Peyer's patch (tissue), 4 donors: ENCODE measurements around the gene FAM228B. TPM values are rescaled to one million over a fixed set of nuclear protein-coding genes. Genes with fewer than 3 reads are reported as not detected.
"Not testable (repeated sequence)": the region's sequence is repeated elsewhere in the genome, so short reads cannot be mapped to it uniquely, and the experiment has no call there.

Source experiments
- DNase-seq, 3 donors: peaks; one replicate each; pipeline ENCODE4 v3.0.0-alpha.2; 2017 to 2019
- H3K27ac ChIP-seq, 4 donors: fragments of 200-600 bp; sonication (generic); one replicate each; pipeline ENCODE4 v1.5.1; 2016 to 2019
- H3K27me3 ChIP-seq, 2 donors: fragments of 200-600 bp; sonication (generic); one replicate each; pipeline ENCODE4 v1.5.1; 2019
- H3K36me3 ChIP-seq, 3 donors: fragments of 200-600 bp; sonication (generic); one replicate each; pipeline ENCODE4 v1.5.1; 2016 to 2019
- H3K4me1 ChIP-seq, 4 donors: fragments of 200-600 bp; sonication (generic); one replicate each; pipeline ENCODE4 v1.5.1; 2016 to 2019
- H3K4me3 ChIP-seq, 4 donors: fragments of 200-600 bp; sonication (generic); 1 replicate in 3 of 4; 2 replicates in 1 of 4; pipeline ENCODE4 v1.5.1; 2016 to 2019; ENCODE audit warnings: mild to moderate bottlenecking in 1 of 4
- H3K9me3 ChIP-seq, 4 donors: fragments of 200-600 bp; sonication (generic); one replicate each; pipeline ENCODE4 v1.5.1; 2016 to 2019; ENCODE audit warnings: mild to moderate bottlenecking in 1 of 4
- CTCF ChIP-seq, 6 experiments: fragments of 450-650 bp in 4 of 6; fragments of 200-600 bp in 2 of 6; sonication (generic) in 1 of 6; IDR thresholded peaks; one replicate each; pipeline ENCODE4 v1.5.1; 2017 to 2019; ENCODE audit warnings: antibody characterized with exemption in 6 of 6, mild to moderate bottlenecking in 3 of 6, moderate library complexity in 1 of 6
- POLR2A ChIP-seq, 2 donors: fragments of 450-650 bp; IDR thresholded peaks; one replicate each; pipeline ENCODE4 v1.5.1; 2017; ENCODE audit warnings: antibody characterized with exemption in 2 of 2, mild to moderate bottlenecking in 2 of 2, moderate library complexity in 2 of 2
- total RNA-seq, 4 donors: library from RNA; depleted of rRNA; stranded (reverse); fragments of >200 nt; gene quantifications; one replicate each; pipeline ENCODE4 v1.1.0, GENCODE V29; 2016

FAM228B gene
- total RNA-seq, 4 donors from 2014 or later, result 6.0 to 35.5 (median 9.1) TPM

- no peak overlapping the region for H3K4me3 ChIP-seq
- H3K36me3 ChIP-seq, result peaks cover 0 to 4% (median 0%) of the 10 kb centered on the region in 3 donors
- DNase-seq, result no peak
- H3K9me3 ChIP-seq, result no peaks in the 10 kb centered on the region
- no peaks in the 10 kb centered on the region for H3K27me3 ChIP-seq
- no peak overlapping the region for H3K27ac ChIP-seq
- no peaks in the 10 kb centered on the region for H3K4me1 ChIP-seq
- TF ChIP-seq POLR2A (IDR thresholded peaks at IDR 0.05) (no peak), CTCF (IDR thresholded peaks at IDR 0.05) (no peak)
Measured at GRCh38 chr2:24107336-24107735, 15.9 kb upstream of the FAM228B start.

GRCh38 chr2:24109431-24109830 is 13.8 kb upstream of the FAM228B start:
- H3K27ac ChIP-seq, H3K4me1 ChIP-seq, H3K27me3 ChIP-seq, H3K9me3 ChIP-seq, DNase-seq, H3K4me3 ChIP-seq, H3K36me3 ChIP-seq: not testable (repeated sequence)

GRCh38 chr2:24110660-24111303 is 12.5 kb upstream of the FAM228B start:
- no peak overlapping the region for H3K4me3 ChIP-seq
- no peaks in the 10 kb centered on the region for H3K9me3 ChIP-seq
- H3K27ac ChIP-seq, result no peak overlapping the region
- H3K36me3 ChIP-seq, result no peaks in the 10 kb centered on the region
- H3K27me3 ChIP-seq, result no peaks in the 10 kb centered on the region
- no peaks in the 10 kb centered on the region for H3K4me1 ChIP-seq
- DNase-seq, result no peak
- TF ChIP-seq CTCF (IDR thresholded peaks at IDR 0.05), result no peak
- no peak for TF ChIP-seq POLR2A (IDR thresholded peaks at IDR 0.05)

GRCh38 chr2:24111407-24111901 is 11.8 kb upstream of the FAM228B start:
- Histone ChIP-seq H3K27ac (no peak overlapping the region), H3K27me3 (no peaks in the 10 kb centered on the region), H3K4me3 (no peak overlapping the region), H3K9me3 (no peaks in the 10 kb centered on the region), H3K4me1 (no peaks in the 10 kb centered on the region), H3K36me3 (no peaks in the 10 kb centered on the region)
- no peak for TF ChIP-seq CTCF (IDR thresholded peaks at IDR 0.05)
- TF ChIP-seq POLR2A (IDR thresholded peaks at IDR 0.05), result no peak
- DNase-seq, result no peak

- no peaks in the 10 kb centered on the region for H3K4me1 ChIP-seq
- no peaks in the 10 kb centered on the region for H3K27me3 ChIP-seq
- H3K4me3 ChIP-seq, result no peak overlapping the region
- H3K36me3 ChIP-seq, result no peaks in the 10 kb centered on the region
- DNase-seq, result no peak
- H3K27ac ChIP-seq, result no peak overlapping the region
- H3K9me3 ChIP-seq, result no peaks in the 10 kb centered on the region
- no peak for TF ChIP-seq CTCF (IDR thresholded peaks at IDR 0.05)
- no peak for TF ChIP-seq POLR2A (IDR thresholded peaks at IDR 0.05)
Measured at GRCh38 chr2:24115057-24115456, 8.2 kb upstream of the FAM228B start.

GRCh38 chr2:24117902-24118301 is 5.4 kb upstream of the FAM228B start:
- H3K36me3 ChIP-seq, result no peaks in the 10 kb centered on the region
- TF ChIP-seq POLR2A (IDR thresholded peaks at IDR 0.05) (no peak), CTCF (IDR thresholded peaks at IDR 0.05) (no peak)
- H3K9me3 ChIP-seq, result no peaks in the 10 kb centered on the region
- no peak for DNase-seq
- H3K27ac ChIP-seq, result no peak overlapping the region
- H3K27me3 ChIP-seq, result no peaks in the 10 kb centered on the region
- H3K4me1 ChIP-seq, result no peaks in the 10 kb centered on the region
- no peak overlapping the region for H3K4me3 ChIP-seq
